22Rv1 (cell line): ENCODE results near the gene GCKR.

Source experiments
- CTCF ChIP-seq: fragments of 450-650 bp; IDR thresholded peaks from 2 replicates; pipeline ENCODE4 v1.5.1; 2017; ENCODE audit warnings: mild to moderate bottlenecking
- ZFX ChIP-seq: fragments of 450-650 bp; IDR thresholded peaks from 2 replicates; pipeline ENCODE4 v1.6.1; 2017; ENCODE audit warnings: antibody characterized with exemption, borderline replicate concordance

- TF ChIP-seq CTCF, result no peak
- TF ChIP-seq ZFX, result no peak
These were observed 64.4 kb downstream of the GCKR start for GRCh38 chr2:27561060-27561459.
